Stimulated activated CD8-positive, alpha-beta memory T cell treated with anti-CD3 and anti-CD28 coated beads, Interleukin-12 subunit alpha, Interleukin-12 subunit beta, amount 100 ng/mL, for 24 hours (primary cell): ENCODE data around the gene HAO1.
"Not testable (repeated sequence)": the region's sequence is repeated elsewhere in the genome, so short reads cannot be mapped to it uniquely, and the experiment has no call there.

Experiments
- DNase-seq: peaks from one replicate; pipeline ENCODE4 v3.0.0-alpha.2; 2020; ENCODE audit errors: extremely low read depth

Gene HAO1

GRCh38 chr20:7855545-7855944 lies 84.7 kb downstream of the HAO1 start:
- DNase-seq: no peak

GRCh38 chr20:7853493-7853892 lies 86.8 kb downstream of the HAO1 start:
- DNase-seq: no peak

GRCh38 chr20:7850775-7851490 lies 89.3 kb downstream of the HAO1 start:
- no peak for DNase-seq

- DNase-seq: no peak
These were observed 90.6 kb downstream of the HAO1 start for GRCh38 chr20:7849675-7850074.

GRCh38 chr20:7848351-7848750 lies 91.9 kb downstream of the HAO1 start:
- DNase-seq: no peak

GRCh38 chr20:7843613-7844012 lies 96.6 kb downstream of the HAO1 start:
- no peak for DNase-seq

- no peak for DNase-seq
These were observed 98.3 kb downstream of the HAO1 start for GRCh38 chr20:7841971-7842310.

GRCh38 chr20:7841291-7841970 lies 98.8 kb downstream of the HAO1 start:
- DNase-seq: no peak

GRCh38 chr20:7836076-7836475 lies 104.2 kb downstream of the HAO1 start:
- no peak for DNase-seq

- not testable (repeated sequence) for DNase-seq
These were observed 105.8 kb downstream of the HAO1 start for GRCh38 chr20:7834441-7834840.
